Mesendoderm (in vitro differentiated cells): ENCODE measurements around the gene NECAB2.

Experiments
- DNase-seq: peaks from one replicate; pipeline ENCODE4 v3.0.0; 2013
- H2AK5ac ChIP-seq: 2 replicates; pipeline ENCODE4 v1.6.1; 2013; ENCODE audit warnings: low read length, inconsistent platforms
- H2BK120ac ChIP-seq: 2 replicates; pipeline ENCODE4 v1.6.1; 2013; ENCODE audit warnings: low read depth, mild to moderate bottlenecking, low read length, moderate library complexity, mixed read lengths
- H2BK15ac ChIP-seq: replicated peaks from 2 replicates; pipeline ENCODE4 v1.6.1; 2013; ENCODE audit warnings: low read depth, mild to moderate bottlenecking, moderate library complexity
- H2BK5ac ChIP-seq: 2 replicates; pipeline ENCODE4 v1.6.1; 2013; ENCODE audit warnings: low read length, inconsistent platforms
- H3K18ac ChIP-seq: 2 replicates; pipeline ENCODE4 v1.6.1; 2013; ENCODE audit warnings: mild to moderate bottlenecking, low read length, mixed read lengths
- H3K23ac ChIP-seq: one replicate; pipeline ENCODE4 v1.6.1; 2013; ENCODE audit warnings: low read length
- H3K27ac ChIP-seq: 2 replicates; pipeline ENCODE4 v1.5.1; 2013; ENCODE audit warnings: low read depth, mild to moderate bottlenecking, inconsistent platforms, low read length, moderate library complexity
- H3K27me3 ChIP-seq: 2 replicates; pipeline ENCODE4 v1.6.1; 2013; ENCODE audit warnings: low read length, control low read depth, mild to moderate bottlenecking, inconsistent platforms; ENCODE audit not compliant: insufficient read depth, poor library complexity
- H3K36me3 ChIP-seq: 2 replicates; pipeline ENCODE4 v1.6.1; 2013; ENCODE audit warnings: low read length, inconsistent platforms; ENCODE audit not compliant: control insufficient read depth, insufficient read depth
- H3K4ac ChIP-seq: one replicate; pipeline ENCODE4 v1.6.1; 2013; ENCODE audit warnings: low read depth, mild to moderate bottlenecking, low read length, moderate library complexity
- H3K4me1 ChIP-seq: 2 replicates; pipeline ENCODE4 v1.6.1; 2013; ENCODE audit warnings: low read depth, low read length, inconsistent platforms; ENCODE audit not compliant: control insufficient read depth
- H3K4me2 ChIP-seq: 2 replicates; pipeline ENCODE4 v1.6.1; 2013; ENCODE audit warnings: low read length
- H3K4me3 ChIP-seq: 2 replicates; pipeline ENCODE4 v1.5.1; 2013; ENCODE audit warnings: mild to moderate bottlenecking, low read length
- H3K56ac ChIP-seq: one replicate; pipeline ENCODE4 v1.6.1; 2013; ENCODE audit warnings: low read length
- H3K79me1 ChIP-seq: 2 replicates; pipeline ENCODE4 v1.6.1; 2013; ENCODE audit warnings: low read length, inconsistent platforms
- H3K79me2 ChIP-seq: 2 replicates; pipeline ENCODE4 v1.6.1; 2013; ENCODE audit warnings: mild to moderate bottlenecking, low read length; ENCODE audit not compliant: control insufficient read depth, insufficient read depth
- H3K9ac ChIP-seq: 2 replicates; pipeline ENCODE4 v1.6.1; 2013; ENCODE audit warnings: low read length, inconsistent platforms
- H4K5ac ChIP-seq: one replicate; pipeline ENCODE4 v1.6.1; 2013; ENCODE audit warnings: low read length
- H4K8ac ChIP-seq: one replicate; pipeline ENCODE4 v1.6.1; 2013; ENCODE audit warnings: low read depth, mild to moderate bottlenecking, control low read depth, low read length, moderate library complexity
- WGBS: extraction: QIAGEN DNeasy Blood & Tissue Kit; methylation state at CpG from one replicate; pipeline ENCODE4 v1.1.7; 2013; ENCODE audit warnings: low lambda C conversion rate, missing lambda C conversion rate; ENCODE audit not compliant: insufficient coverage; ENCODE audit errors: extremely low coverage; 5-methylcytosine and 5-hydroxymethylcytosine counted together

Gene NECAB2

GRCh38 chr16:84042879-84043485 lies 74.9 kb downstream of the NECAB2 start:
- H3K56ac ChIP-seq = no peak overlapping the region
- no CpG with 5 or more reads among the region's 22 CpGs for WGBS
- H3K79me1 ChIP-seq = no peaks in the 10 kb centered on the region
- H3K4me1 ChIP-seq = peaks cover 2% of the 10 kb centered on the region
- no peak overlapping the region for H3K18ac ChIP-seq
- H2BK120ac ChIP-seq = no peak overlapping the region
- H2BK5ac ChIP-seq = no peak overlapping the region
- no peak overlapping the region for H4K5ac ChIP-seq
- no peaks in the 10 kb centered on the region for H3K27me3 ChIP-seq
- H4K8ac ChIP-seq = no peak overlapping the region
- no peak overlapping the region for H3K27ac ChIP-seq
- H3K4me2 ChIP-seq = no peak overlapping the region
- H3K4ac ChIP-seq = no peak overlapping the region
- no peak overlapping the region for H2BK15ac ChIP-seq
- no peaks in the 10 kb centered on the region for H3K36me3 ChIP-seq
- H3K9ac ChIP-seq = no peak overlapping the region
- H2AK5ac ChIP-seq = no peak overlapping the region
- no peak overlapping the region for H3K4me3 ChIP-seq
- no peak overlapping the region for H3K23ac ChIP-seq
- DNase-seq = peak; percentile 42
- no peaks in the 10 kb centered on the region for H3K79me2 ChIP-seq

DNA sequence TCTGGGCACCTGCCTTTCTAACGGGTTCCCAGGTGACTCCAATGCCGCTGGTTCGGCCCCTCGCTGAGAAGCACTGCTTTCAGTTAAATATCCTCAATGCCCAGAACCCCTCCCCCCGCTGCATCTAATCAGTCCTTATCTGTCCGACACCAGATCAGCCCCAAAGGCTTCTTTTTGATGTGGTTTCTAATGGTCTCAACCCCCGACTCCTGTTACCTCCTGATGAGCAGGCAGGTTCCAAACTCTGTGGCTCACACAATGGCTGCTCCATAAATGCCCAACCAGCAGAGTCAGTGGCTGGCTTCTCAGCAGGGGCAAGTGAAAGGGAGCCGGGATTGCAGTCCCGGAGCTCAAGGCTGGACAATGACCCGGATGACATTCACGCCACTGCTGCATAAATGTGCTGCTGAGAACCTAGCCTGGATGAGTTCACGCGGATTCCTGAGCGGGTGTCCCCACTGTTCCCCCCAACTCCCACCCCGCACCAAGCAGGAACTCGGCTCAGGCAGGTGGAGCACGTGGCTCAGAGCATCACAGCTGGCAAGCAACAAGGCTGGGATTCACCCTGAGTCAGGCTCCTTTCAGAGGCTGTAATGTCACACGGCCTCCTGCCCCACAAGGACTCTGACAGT lies 75.6 kb downstream of the NECAB2 start:
- Histone ChIP-seq H2BK120ac (no peak overlapping the region), H3K79me1 (no peaks in the 10 kb centered on the region), H3K4me3 (no peak overlapping the region), H3K79me2 (no peaks in the 10 kb centered on the region), H4K8ac (no peak overlapping the region), H3K9ac (no peak overlapping the region), H3K27me3 (no peaks in the 10 kb centered on the region), H3K4me1 (peaks cover 2% of the 10 kb centered on the region), H3K36me3 (no peaks in the 10 kb centered on the region), H3K23ac (no peak overlapping the region), H3K18ac (no peak overlapping the region), H3K56ac (no peak overlapping the region), H2AK5ac (no peak overlapping the region), H2BK5ac (no peak overlapping the region), H2BK15ac (no peak overlapping the region), H3K27ac (no peak overlapping the region), H3K4me2 (no peak overlapping the region), H3K4ac (no peak overlapping the region), H4K5ac (no peak overlapping the region)
- no CpG with 5 or more reads among the region's 18 CpGs for WGBS
- DNase-seq = peak; percentile 92

DNA sequence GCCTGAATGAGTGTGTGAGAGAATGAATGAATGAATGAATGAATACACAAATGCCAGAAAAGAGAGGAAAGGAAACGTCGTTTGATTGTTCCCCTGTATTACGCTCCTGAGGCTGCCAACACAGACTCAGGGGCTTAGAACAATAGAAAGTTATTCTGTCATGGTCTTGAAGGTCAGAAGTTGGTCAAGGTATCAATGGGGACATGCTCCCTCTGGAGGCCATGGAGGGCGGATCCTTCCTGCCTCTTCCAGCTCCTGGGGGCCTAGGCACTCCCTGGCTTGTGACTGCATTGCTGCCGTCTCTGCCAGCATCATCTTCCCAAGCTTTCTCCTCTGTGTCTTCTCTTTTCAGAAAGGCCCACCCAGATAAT lies 76.1 kb downstream of the NECAB2 start:
- H3K79me2 ChIP-seq = no peaks in the 10 kb centered on the region
- no peaks in the 10 kb centered on the region for H3K36me3 ChIP-seq
- WGBS = no CpG with 5 or more reads among the region's 5 CpGs
- H3K9ac ChIP-seq = no peak overlapping the region
- H3K4me2 ChIP-seq = no peak overlapping the region
- H4K5ac ChIP-seq = no peak overlapping the region
- H3K18ac ChIP-seq = no peak overlapping the region
- no peak overlapping the region for H2BK120ac ChIP-seq
- no peak overlapping the region for H2BK15ac ChIP-seq
- no peak overlapping the region for H2BK5ac ChIP-seq
- H3K27ac ChIP-seq = no peak overlapping the region
- no peak overlapping the region for H3K56ac ChIP-seq
- no peak overlapping the region for H3K4ac ChIP-seq
- H3K79me1 ChIP-seq = no peaks in the 10 kb centered on the region
- no peak overlapping the region for H3K23ac ChIP-seq
- H2AK5ac ChIP-seq = no peak overlapping the region
- H3K4me1 ChIP-seq = peaks cover 2% of the 10 kb centered on the region
- H3K27me3 ChIP-seq = no peaks in the 10 kb centered on the region
- no peak overlapping the region for H4K8ac ChIP-seq
- no peak overlapping the region for H3K4me3 ChIP-seq
- peak; percentile 84 for DNase-seq

DNA sequence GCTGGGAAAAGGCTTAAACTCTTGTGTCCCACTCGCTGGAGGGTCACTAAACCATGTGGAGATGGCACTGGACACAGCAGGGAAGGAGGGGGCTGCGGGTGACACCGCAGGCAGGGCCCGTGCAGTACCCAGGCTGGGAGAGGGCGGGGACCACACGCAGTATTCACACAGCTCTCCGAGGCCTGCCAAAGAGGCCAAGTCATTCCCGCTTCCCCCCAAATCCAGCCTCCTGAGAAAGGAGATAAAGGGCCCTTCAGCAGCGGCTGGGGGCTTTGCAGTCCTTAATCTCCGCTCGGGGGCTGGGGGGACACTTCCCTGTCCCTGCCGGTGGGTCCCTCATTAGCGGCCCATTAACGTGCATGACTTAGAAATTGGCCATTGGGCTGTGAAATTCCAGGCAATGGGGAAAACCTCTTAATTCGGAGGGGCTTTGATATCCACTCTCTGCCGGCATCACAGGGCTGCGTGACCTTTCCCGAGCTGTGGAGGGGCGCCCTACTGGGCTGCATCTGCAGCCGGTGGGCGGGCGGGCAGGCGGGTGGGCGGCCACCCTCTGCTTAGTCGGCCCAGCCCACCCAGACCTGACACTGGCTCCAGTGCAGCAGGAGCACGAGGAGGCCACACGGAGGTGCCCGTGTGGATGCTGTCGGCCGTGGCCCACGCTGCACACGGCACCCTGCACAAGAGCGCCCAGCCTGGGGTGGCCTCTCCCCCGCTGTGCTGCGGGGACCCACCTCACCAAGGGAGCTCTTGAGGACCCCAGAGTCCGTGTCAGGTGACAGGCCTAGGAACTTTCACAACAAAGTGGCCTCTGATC lies 77.2 kb downstream of the NECAB2 start:
- H2AK5ac ChIP-seq = no peak overlapping the region
- peak; percentile 53 for DNase-seq

DNA sequence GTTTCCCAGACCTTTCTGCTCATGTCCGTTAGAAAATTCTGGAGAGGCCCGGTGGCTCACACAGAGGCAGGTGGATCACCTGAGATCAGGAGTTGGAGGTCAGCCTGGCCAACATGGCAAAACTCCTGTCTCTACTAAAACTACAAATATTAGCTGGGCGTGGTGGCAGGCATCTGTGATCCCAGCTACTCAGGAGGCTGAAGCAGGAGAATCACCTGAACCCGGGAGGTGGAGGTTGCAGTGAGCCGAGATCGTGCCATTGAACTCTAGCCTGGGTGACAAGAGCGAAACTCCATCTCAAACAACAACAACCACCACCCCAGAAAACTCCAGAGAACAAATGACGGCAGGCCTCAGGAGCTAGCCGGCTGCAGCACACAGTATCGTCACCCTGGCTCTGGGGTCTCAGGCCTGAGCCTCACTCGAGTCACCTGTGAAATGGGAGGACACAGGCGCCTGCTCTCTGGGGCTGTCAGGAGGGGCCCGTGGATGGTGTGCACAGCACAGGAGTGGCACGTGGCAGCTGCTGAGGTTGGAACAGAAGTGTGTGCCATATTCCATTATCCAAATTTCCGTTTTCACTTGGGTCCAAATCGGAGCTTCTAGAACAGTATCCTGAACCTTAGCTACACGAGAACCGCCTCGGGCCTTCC lies 77.9 kb downstream of the NECAB2 start:
- WGBS = no CpG with 5 or more reads among the region's 19 CpGs
- H3K9ac ChIP-seq = no peak overlapping the region
- H2AK5ac ChIP-seq = no peak overlapping the region
- H3K27me3 ChIP-seq = no peaks in the 10 kb centered on the region
- no peak overlapping the region for H3K27ac ChIP-seq
- H3K4ac ChIP-seq = no peak overlapping the region
- no peak overlapping the region for H3K56ac ChIP-seq
- no peak overlapping the region for H4K5ac ChIP-seq
- DNase-seq = no peak
- H3K4me3 ChIP-seq = no peak overlapping the region
- no peak overlapping the region for H3K4me2 ChIP-seq
- H3K79me2 ChIP-seq = no peaks in the 10 kb centered on the region
- H2BK15ac ChIP-seq = no peak overlapping the region
- H3K18ac ChIP-seq = no peak overlapping the region
- H3K4me1 ChIP-seq = peaks cover 2% of the 10 kb centered on the region
- H3K23ac ChIP-seq = no peak overlapping the region
- no peak overlapping the region for H2BK5ac ChIP-seq
- H3K36me3 ChIP-seq = no peaks in the 10 kb centered on the region
- H2BK120ac ChIP-seq = no peak overlapping the region
- no peaks in the 10 kb centered on the region for H3K79me1 ChIP-seq
- H4K8ac ChIP-seq = no peak overlapping the region

More for the DNA sequence above, 77.2 kb downstream of the NECAB2 start:
- WGBS = no CpG with 5 or more reads among the region's 36 CpGs
- H3K9ac ChIP-seq = no peak overlapping the region
- H4K8ac ChIP-seq = no peak overlapping the region
- no peak overlapping the region for H3K23ac ChIP-seq
- H3K56ac ChIP-seq = no peak overlapping the region
- no peak overlapping the region for H2BK5ac ChIP-seq
- no peak overlapping the region for H3K18ac ChIP-seq
- H3K4me1 ChIP-seq = peaks cover 2% of the 10 kb centered on the region
- no peak overlapping the region for H4K5ac ChIP-seq
- no peaks in the 10 kb centered on the region for H3K27me3 ChIP-seq
- no peaks in the 10 kb centered on the region for H3K79me1 ChIP-seq
- no peak overlapping the region for H2BK120ac ChIP-seq
- H3K79me2 ChIP-seq = no peaks in the 10 kb centered on the region
- no peak overlapping the region for H3K4me2 ChIP-seq
- no peak overlapping the region for H3K27ac ChIP-seq
- no peak overlapping the region for H3K4me3 ChIP-seq
- H3K4ac ChIP-seq = no peak overlapping the region
- no peaks in the 10 kb centered on the region for H3K36me3 ChIP-seq
- no peak overlapping the region for H2BK15ac ChIP-seq
